Measurements from ENCODE around the gene BCOR.

The BCOR gene

GRCh38 chrX:40099055-40099958 lies 1.5 kb upstream of the BCOR start:
- DNase-seq, result peak; percentile 47

- DNase-seq, result peak; percentile 73
Observed at GRCh38 chrX:40098264-40099054, 701 bp upstream of the BCOR start.

GRCh38 chrX:40097141-40097503 lies 636 bp downstream of the BCOR start:
- no peak for DNase-seq

- DNase-seq, result peak; percentile 63
Observed at GRCh38 chrX:40096395-40097091, 1.2 kb downstream of the BCOR start.

- peak; percentile 70 for DNase-seq
Observed at GRCh38 chrX:40095583-40096394, 2.0 kb downstream of the BCOR start.

GRCh38 chrX:40094900-40095582 lies 2.7 kb downstream of the BCOR start:
- no peak for DNase-seq

- DNase-seq, result peak; percentile 74
Observed at GRCh38 chrX:40094041-40094899, 3.5 kb downstream of the BCOR start.

GRCh38 chrX:40093586-40093985 lies 4.2 kb downstream of the BCOR start:
- DNase-seq, result no peak

GRCh38 chrX:40092808-40093435 lies 4.8 kb downstream of the BCOR start:
- DNase-seq, result no peak

GRCh38 chrX:40091691-40092421 lies 5.9 kb downstream of the BCOR start:
- DNase-seq, result peak; percentile 21

- DNase-seq, result no peak
Observed at GRCh38 chrX:40090961-40091360, 6.8 kb downstream of the BCOR start.

- DNase-seq, result peak; percentile 60
Observed at GRCh38 chrX:40090050-40090804, 7.5 kb downstream of the BCOR start.

GRCh38 chrX:40088803-40089540 lies 8.8 kb downstream of the BCOR start:
- no peak for DNase-seq

- no peak for DNase-seq
Observed at GRCh38 chrX:40088299-40088625, 9.5 kb downstream of the BCOR start.

GRCh38 chrX:40087425-40088298 lies 10.1 kb downstream of the BCOR start:
- DNase-seq, result no peak

GRCh38 chrX:40086569-40087335 lies 11.0 kb downstream of the BCOR start:
- DNase-seq, result peak; percentile 32
